Measurements from ENCODE around the gene SLC6A5.

SLC6A5 gene

GRCh38 chr11:20597154-20597679 lies 2.2 kb upstream of the SLC6A5 start:
- DNase-seq, result no peak

- DNase-seq, result no peak
Observed at GRCh38 chr11:20597680-20598484, 1.5 kb upstream of the SLC6A5 start.

DNA sequence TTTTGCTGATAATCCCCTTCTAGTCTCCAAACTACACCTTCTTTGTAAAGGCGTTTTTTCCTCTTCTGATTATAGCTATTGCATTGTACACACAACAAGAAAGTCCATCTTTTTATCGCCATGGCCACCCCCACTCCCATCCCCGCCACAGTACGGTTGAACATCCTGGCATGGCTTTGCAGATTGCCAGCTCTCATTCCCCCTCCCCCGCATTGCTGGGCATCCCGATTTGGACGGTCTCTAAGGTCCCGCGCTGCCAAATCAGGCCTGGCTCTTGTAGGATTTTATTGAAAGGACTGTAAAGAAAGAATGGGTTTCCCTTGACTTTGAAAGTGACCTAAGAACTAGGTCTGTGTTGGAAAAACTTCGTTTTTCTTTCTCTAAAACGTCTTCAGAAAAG lies 916 bp upstream of the SLC6A5 start:
- no peak for DNase-seq

- DNase-seq, result no peak
Observed at GRCh38 chr11:20600020-20600346, 575 bp downstream of the SLC6A5 start.

GRCh38 chr11:20600551-20600950 lies 1.1 kb downstream of the SLC6A5 start:
- DNase-seq, result no peak

- DNase-seq, result no peak
Observed at GRCh38 chr11:20601221-20601914, 2.0 kb downstream of the SLC6A5 start.

DNA sequence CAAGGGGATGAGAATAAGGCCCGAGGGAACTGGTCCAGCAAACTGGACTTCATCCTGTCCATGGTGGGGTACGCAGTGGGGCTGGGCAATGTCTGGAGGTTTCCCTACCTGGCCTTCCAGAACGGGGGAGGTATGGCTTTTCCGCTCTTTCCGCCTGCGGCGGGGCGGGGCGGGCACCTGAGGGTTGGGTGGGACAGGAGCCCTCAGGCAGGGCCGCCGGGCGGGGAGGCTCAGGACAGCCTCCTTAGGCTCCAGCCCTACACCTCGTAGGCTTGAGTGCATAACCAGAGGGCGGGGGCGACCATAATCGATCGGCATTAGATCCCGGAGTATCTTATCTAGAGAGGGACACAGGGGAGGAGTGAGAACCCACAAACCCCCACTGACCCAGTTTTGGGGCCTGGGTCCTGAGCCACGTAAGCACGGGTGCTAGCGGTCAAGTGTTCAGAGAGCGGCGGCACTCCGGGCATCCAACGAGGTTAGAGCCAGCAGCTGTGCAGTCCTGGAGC lies 4.9 kb downstream of the SLC6A5 start:
- no peak for DNase-seq

DNA sequence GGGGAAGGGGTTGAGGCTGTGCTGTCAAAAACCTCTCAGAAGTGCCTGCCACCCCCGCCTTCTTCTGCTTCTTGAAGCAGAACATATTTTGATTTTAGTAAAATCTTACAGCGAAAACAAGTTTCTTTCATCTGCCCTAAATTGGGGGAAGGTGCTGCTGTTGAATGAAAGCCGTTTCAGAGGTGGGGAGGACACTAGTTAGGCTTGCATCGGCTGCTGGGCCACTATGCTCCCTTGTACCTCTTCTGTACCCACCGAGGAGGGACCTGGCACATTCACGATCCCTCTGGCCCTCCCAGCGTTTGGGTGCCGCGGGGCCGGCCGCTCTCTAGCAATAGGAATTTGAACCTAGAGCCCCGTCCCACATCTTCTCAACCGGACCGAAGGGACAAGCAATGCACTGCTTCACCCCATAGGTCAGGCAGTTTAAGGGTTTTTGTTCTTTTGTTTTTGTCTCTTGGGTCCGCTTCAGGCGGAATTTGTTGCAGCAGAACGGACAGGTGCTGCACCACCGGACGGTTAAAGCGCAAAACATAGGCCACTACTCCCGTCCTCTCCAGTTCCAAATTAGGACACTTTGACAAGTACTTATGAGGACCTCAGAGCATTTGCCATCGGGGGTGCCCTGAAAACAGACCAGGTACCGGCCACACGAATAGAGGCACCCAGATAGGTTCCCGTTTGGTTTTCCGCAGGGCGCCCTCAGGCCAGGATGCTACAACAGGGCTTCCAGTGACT lies 5.6 kb downstream of the SLC6A5 start:
- DNase-seq, result no peak

DNA sequence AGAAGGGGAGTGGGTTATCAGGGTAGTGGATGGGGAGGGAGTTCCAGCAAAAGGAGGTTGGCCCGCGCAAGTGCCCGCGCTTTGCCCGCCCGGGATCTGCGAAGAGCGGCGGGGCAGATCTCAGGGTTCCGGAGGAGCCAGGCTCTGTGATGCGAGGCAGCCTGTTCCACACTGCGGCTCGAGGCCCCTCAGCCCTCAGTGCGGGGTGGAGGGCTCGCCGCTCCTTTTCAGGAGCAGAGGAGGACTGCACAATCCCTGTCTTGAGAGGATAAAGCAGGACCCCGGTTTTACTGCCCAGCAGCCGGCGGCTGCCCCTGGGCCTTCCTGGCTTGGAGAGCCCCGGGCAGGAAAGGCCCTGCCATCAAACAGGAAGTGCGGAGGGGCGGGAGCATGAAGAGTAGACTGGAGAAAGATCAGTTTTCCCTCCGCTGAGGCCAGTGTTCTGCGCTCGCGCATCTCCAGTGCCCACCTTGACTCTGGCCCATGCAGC lies 6.2 kb downstream of the SLC6A5 start:
- DNase-seq, result no peak

DNA sequence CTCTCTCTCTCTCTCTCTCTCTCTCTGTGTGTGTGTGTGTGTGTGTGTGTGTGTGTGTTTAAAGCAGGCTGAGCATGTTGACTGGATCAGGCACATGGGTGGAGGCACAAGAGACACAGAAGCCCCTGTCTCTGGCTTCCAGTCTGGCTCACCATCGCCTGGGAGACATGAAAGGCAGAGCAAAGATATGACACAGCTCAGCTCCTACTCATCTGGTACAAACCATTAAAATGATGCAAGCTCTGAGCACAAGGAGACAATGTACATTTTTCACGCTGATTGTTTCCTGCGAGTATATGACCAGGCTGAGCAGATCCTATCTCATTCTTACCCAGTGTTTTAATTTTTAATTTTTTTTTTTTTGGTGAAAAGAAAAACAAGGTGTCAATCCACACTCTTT lies 9.5 kb downstream of the SLC6A5 start:
- no peak for DNase-seq

GRCh38 chr11:20609727-20610707 lies 10.6 kb downstream of the SLC6A5 start:
- no peak for DNase-seq

DNA sequence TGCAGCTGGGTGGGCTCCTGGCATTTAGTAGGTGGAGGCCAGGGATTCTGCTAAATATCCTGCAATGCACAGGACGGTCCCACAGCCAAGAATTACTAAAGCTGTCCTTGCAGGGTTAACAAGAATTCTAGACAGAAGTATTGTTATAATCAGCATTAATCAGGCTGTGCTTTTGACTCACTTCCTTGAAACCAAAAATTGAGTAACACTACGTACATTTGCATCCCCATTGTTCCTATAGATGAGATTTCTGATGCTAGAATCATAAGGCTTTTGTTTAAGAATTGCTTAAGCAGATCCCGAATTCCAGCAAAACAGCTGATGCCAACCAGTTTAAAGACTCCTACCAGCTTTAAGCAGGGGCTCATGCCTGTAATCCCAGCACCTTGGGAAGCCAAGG lies 11.4 kb downstream of the SLC6A5 start:
- no peak for DNase-seq

- DNase-seq, result no peak
Observed at GRCh38 chr11:20611445-20611844, 12.0 kb downstream of the SLC6A5 start.

DNA sequence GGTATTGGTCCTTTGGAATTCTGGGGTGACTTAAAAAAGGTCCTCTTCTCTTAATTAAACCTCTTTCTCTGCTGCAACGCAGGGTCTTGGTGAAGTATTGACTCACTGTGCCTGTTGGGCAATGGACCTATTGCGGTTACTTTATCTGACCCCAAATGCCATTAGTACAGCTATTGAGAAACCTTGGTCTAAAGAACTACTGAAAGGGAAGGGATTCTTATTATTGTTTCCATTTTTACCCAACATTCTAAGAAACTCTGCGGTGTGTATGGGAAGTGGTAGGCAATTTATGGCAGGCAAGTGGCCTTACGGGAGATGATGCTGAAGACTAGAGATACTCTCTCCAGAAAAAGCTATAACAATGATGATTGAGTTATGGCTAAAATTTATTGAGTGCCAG lies 12.5 kb downstream of the SLC6A5 start:
- no peak for DNase-seq

DNA sequence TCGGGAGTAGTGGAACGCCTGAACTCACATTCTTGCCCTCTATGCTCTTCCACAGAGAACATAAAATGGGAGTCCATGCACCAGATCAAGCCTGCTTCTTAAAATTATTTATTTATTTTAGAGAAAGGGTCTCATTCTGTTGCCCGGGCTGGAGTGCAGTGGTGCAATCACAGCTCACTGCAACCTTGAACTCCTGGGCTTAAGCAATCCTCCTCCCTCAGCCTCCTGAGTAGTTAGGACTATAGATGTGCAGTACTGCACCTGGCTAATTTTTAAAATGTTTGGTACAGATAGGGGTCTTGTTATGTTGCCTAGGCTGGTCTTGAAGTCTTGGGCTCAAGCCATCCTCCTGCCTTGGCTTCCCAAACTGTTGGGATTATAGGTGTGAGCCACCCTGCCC lies 13.0 kb downstream of the SLC6A5 start:
- no peak for DNase-seq

DNA sequence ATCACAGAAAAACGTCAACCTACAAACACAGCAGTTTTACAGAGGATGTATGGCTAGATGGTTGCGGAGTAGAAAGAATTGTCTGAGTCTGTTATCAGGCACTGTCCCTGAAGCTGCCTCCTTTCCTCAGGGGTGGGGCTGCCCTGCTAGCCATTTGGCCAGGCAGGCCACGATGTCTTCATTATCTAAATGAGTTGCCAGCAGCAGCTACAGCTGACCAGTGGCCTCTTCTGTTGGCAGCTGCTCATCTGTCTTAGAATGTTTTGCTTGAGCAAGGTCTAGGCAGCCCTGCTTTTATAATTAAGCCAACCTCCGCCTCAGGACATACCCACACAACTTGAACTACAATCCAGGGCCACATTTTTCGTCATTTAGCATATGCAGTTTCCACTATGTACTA lies 17.5 kb downstream of the SLC6A5 start:
- DNase-seq, result no peak

DNA sequence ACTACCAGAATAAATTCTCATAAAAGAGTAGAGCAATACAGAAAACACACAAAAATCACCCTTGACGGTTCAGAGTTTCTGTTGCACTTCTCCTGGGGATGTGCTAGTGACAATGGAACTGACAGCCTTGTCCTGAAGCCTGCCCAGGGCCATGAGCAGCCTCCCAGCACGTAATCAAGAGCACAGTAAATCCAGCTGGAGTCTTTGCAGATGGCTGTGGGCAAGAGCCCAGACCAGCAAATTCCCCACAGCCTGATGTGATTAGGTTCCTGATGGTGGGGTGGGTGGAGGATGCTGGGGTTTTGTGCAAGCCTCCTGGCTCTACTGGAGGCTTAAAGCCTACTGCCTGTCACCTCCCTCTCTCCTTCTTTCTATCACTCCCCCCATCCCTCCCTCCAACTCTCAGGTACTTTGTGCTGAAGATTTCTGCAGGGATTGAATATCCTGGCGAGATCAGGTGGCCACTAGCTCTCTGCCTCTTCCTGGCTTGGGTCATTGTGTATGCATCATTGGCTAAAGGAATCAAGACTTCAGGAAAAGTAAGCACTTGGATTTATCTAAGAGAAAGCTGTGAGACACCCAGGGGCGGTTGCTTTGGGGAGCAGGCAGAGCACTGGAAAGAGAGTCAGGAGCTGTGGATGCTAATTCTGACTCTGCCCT lies 18.1 kb downstream of the SLC6A5 start:
- DNase-seq, result no peak

- DNase-seq, result no peak
Observed at GRCh38 chr11:20618083-20618482, 18.7 kb downstream of the SLC6A5 start.

GRCh38 chr11:20620988-20621387 lies 21.6 kb downstream of the SLC6A5 start:
- DNase-seq, result no peak

GRCh38 chr11:20621679-20622078 lies 22.3 kb downstream of the SLC6A5 start:
- no peak for DNase-seq

- DNase-seq, result no peak
Observed at GRCh38 chr11:20623252-20623651, 23.8 kb downstream of the SLC6A5 start.

DNA sequence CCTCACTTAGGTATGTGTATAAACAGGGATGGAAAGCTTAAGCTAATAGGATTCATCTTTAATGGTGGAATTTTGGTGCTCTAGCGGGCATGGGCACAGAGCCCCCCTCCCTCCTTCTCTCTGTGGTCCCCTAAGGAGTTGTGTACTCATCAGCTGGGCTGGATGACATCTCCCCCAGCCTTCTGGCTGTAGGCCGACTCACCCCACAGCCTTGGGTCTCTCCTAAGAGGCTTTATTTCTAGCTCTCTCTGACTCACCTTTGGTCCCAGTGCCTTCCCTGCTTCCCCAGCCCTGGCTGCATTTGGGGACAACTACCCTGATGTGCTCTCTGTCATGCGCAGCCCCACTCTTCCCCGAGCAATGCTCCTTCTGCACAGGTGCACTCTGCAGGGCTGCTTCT lies 26.9 kb downstream of the SLC6A5 start:
- DNase-seq, result no peak

Measured in NCI-H1417 treated with DMSO at 0.1 percent for 48 hours (cell line).